Osteocyte (in vitro differentiated cells): ENCODE results near the gene SORBS1. TPM values are rescaled to one million over a fixed set of nuclear protein-coding genes. Genes with fewer than 3 reads are reported as not detected.

Experiments used
- DNase-seq: peaks from one replicate; pipeline ENCODE4 v3.0.0; 2021; ENCODE audit warnings: mixed read lengths; ENCODE audit not compliant: unreplicated experiment; ENCODE audit errors: extremely low spot score
- H3K27ac Mint-ChIP-seq: one replicate; pipeline ENCODE4 v1.8.0; 2021; ENCODE audit warnings: mild to moderate bottlenecking, mixed read lengths; ENCODE audit not compliant: unreplicated experiment
- H3K27me3 Mint-ChIP-seq: one replicate; pipeline ENCODE4 v1.8.0; 2021; ENCODE audit warnings: mixed read lengths; ENCODE audit not compliant: unreplicated experiment
- H3K36me3 Mint-ChIP-seq: one replicate; pipeline ENCODE4 v1.8.0; 2021; ENCODE audit warnings: mixed read lengths; ENCODE audit not compliant: unreplicated experiment
- H3K4me1 Mint-ChIP-seq: one replicate; pipeline ENCODE4 v1.8.0; 2021; ENCODE audit warnings: mixed read lengths; ENCODE audit not compliant: unreplicated experiment
- H3K4me3 Mint-ChIP-seq: one replicate; pipeline ENCODE4 v1.8.0; 2021; ENCODE audit warnings: mild to moderate bottlenecking, moderate library complexity, mixed read lengths; ENCODE audit not compliant: unreplicated experiment
- H3K9me3 Mint-ChIP-seq: one replicate; pipeline ENCODE4 v1.8.0; 2021; ENCODE audit warnings: mixed read lengths; ENCODE audit not compliant: unreplicated experiment
- total RNA-seq: library from RNA; stranded (reverse); gene quantifications from 2 replicates; pipeline ENCODE4 v1.2.1, GENCODE V29; 2021
- TF ChIP-seq, protein P1 (sequence below): fragments of 200-600 bp; sonication (generic); IDR thresholded peaks from 2 replicates; pipeline ENCODE4 v1.5.0; 2021; ENCODE audit warnings: antibody characterized with exemption, mild to moderate bottlenecking, moderate library complexity

SORBS1 gene
- total RNA-seq, 1 donor from 2014 or later, result 1.7 TPM

DNA sequence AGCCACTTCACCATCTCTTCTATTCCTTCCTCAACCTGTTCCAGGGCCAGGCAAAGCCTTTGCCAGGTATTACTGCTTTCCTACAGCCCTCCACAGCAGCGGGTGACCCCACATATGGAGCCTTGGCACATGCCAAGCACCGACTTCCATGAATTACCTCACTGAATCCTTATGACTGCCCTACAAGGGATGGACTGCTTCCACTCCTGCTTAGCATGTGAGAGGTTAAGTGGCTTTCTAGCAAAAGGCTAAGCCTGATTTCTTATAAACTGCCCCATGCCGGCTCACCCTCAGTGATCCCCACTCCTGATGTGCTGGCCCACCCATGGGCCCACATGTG, 226.4 kb downstream of the SORBS1 start:
- H3K9me3 Mint-ChIP-seq, result no peaks in the 10 kb centered on the region
- DNase-seq, result no peak
- no peak overlapping the region for H3K27ac Mint-ChIP-seq
- peaks cover 11% of the 10 kb centered on the region for H3K4me1 Mint-ChIP-seq
- TF ChIP-seq, protein P1, sequence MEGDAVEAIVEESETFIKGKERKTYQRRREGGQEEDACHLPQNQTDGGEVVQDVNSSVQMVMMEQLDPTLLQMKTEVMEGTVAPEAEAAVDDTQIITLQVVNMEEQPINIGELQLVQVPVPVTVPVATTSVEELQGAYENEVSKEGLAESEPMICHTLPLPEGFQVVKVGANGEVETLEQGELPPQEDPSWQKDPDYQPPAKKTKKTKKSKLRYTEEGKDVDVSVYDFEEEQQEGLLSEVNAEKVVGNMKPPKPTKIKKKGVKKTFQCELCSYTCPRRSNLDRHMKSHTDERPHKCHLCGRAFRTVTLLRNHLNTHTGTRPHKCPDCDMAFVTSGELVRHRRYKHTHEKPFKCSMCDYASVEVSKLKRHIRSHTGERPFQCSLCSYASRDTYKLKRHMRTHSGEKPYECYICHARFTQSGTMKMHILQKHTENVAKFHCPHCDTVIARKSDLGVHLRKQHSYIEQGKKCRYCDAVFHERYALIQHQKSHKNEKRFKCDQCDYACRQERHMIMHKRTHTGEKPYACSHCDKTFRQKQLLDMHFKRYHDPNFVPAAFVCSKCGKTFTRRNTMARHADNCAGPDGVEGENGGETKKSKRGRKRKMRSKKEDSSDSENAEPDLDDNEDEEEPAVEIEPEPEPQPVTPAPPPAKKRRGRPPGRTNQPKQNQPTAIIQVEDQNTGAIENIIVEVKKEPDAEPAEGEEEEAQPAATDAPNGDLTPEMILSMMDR, result no peak
- H3K36me3 Mint-ChIP-seq, result no peaks in the 10 kb centered on the region
- no peak overlapping the region for H3K4me3 Mint-ChIP-seq
- H3K27me3 Mint-ChIP-seq, result no peaks in the 10 kb centered on the region

- no peak for DNase-seq
- Mint-ChIP-seq H3K36me3 (no peaks in the 10 kb centered on the region), H3K9me3 (no peaks in the 10 kb centered on the region), H3K27ac (no peak overlapping the region), H3K4me1 (peaks cover 11% of the 10 kb centered on the region), H3K4me3 (no peak overlapping the region), H3K27me3 (peaks cover 2% of the 10 kb centered on the region)
- TF ChIP-seq, protein P1, result no peak
Observed at GRCh38 chr10:95333997-95334804, 227.0 kb downstream of the SORBS1 start.

GRCh38 chr10:95332666-95333249, 228.4 kb downstream of the SORBS1 start:
- Mint-ChIP-seq H3K27ac (no peak overlapping the region), H3K4me3 (no peak overlapping the region), H3K36me3 (no peaks in the 10 kb centered on the region), H3K27me3 (peaks cover 8% of the 10 kb centered on the region), H3K9me3 (no peaks in the 10 kb centered on the region), H3K4me1 (peaks cover 11% of the 10 kb centered on the region)
- no peak for DNase-seq
- TF ChIP-seq, protein P1, result no peak

DNA sequence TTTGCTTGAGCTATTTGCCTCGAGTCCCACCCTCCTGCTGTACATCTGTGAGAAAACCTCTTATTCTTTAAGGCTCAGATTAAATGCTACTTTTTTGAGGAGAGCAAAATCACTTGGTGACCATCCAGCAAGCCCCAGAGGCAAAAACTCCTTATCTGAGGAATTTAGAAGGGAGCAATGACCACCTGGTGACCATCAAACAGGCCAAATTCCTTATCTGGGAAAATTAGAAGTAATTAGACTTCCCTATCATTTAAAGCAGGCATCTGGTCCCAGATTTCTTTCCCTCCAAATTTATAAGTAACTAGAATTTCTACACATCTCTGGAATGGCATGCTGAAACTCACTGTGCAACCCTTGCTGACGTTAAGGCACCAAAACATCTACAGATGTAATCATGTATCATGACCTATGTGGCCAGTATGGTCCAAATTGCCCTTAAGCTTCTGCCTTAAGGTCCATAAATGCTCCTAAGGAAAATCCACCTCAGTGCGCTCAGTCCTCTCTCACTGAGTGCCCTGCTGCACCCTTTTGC, 229.5 kb downstream of the SORBS1 start:
- Mint-ChIP-seq H3K27ac (no peak overlapping the region), H3K4me3 (no peak overlapping the region), H3K9me3 (no peaks in the 10 kb centered on the region), H3K27me3 (peaks cover 8% of the 10 kb centered on the region), H3K4me1 (peaks cover 13% of the 10 kb centered on the region), H3K36me3 (no peaks in the 10 kb centered on the region)
- DNase-seq, result no peak
- TF ChIP-seq, protein P1, result no peak

DNA sequence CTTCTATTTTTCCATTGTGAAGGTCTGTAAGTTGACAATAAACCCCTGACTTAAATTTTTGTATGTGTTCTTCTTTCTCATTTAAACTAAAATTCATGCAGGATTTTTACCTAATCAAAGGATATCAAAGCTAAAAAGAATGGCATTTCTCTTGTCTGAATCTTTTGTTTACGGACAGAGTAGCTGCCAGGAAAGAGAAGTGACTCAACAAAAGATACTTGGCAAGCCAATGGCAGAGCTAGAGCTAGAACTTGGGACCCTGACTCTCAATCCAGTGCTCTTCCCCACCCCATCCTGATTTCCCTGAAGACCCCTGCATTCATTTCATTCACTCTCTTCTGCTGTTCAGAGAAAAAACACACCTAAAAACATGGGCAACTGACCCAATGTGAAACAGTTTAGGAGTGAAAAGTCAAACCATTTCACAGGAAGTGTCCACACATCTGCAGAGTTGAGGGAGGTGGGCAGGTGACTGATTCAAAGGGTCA, 230.2 kb downstream of the SORBS1 start:
- Mint-ChIP-seq H3K4me1 (peaks cover 13% of the 10 kb centered on the region), H3K4me3 (no peak overlapping the region), H3K36me3 (no peaks in the 10 kb centered on the region), H3K27ac (no peak overlapping the region), H3K9me3 (no peaks in the 10 kb centered on the region), H3K27me3 (peaks cover 11% of the 10 kb centered on the region)
- DNase-seq, result no peak
- TF ChIP-seq, protein P1, result no peak
